ENCODE results near the gene ST6GALNAC3.

The ST6GALNAC3 gene

DNA sequence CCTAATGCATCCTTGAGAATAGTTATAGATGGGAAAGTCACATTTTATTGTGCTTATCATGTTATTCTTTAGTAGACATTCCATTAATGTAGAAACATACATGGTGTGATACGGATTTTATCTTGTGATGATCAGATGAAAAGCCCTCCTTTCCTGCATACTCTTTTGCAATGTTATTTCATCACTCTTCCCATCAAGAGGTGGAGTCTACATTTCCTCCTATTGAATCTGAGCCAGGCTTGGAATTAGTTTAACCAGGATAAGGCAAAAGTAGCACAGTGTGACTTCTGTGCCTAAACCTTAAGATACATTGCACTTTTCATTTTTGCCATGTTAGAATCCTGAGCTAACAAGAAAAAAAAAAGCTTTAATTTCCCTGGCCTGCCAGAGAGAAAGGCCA, 399.0 kb downstream of the ST6GALNAC3 start:
- TF ChIP-seq BHLHE40 (IDR thresholded peaks at IDR 0.05; ENCODE audit: borderline replicate concordance) (no peak), SUZ12 (IDR thresholded peaks at IDR 0.05) (no peak), ELF4 (IDR thresholded peaks at IDR 0.05) (no peak), FOXK2 (IDR thresholded peaks at IDR 0.05) (no peak), FOXM1 (IDR thresholded peaks at IDR 0.05; ENCODE audit: borderline replicate concordance) (no peak), TARDBP (IDR thresholded peaks at IDR 0.05) (no peak), NFRKB (IDR thresholded peaks at IDR 0.05) (no peak), HDGF (IDR thresholded peaks at IDR 0.05; ENCODE audit: borderline replicate concordance) (no peak), LEF1 (IDR thresholded peaks at IDR 0.05; ENCODE audit: borderline replicate concordance) (no peak), L3MBTL2 (conservative IDR thresholded peaks at IDR 0.05) (no peak), ZNF384 (IDR thresholded peaks at IDR 0.05) (no peak), FOXA1 (IDR thresholded peaks at IDR 0.05) (no peak), SP1 (IDR thresholded peaks at IDR 0.05) (no peak), CTBP1 (IDR thresholded peaks at IDR 0.05; ENCODE audit: borderline replicate concordance) (no peak)
- TF ChIP-seq, protein P1, sequence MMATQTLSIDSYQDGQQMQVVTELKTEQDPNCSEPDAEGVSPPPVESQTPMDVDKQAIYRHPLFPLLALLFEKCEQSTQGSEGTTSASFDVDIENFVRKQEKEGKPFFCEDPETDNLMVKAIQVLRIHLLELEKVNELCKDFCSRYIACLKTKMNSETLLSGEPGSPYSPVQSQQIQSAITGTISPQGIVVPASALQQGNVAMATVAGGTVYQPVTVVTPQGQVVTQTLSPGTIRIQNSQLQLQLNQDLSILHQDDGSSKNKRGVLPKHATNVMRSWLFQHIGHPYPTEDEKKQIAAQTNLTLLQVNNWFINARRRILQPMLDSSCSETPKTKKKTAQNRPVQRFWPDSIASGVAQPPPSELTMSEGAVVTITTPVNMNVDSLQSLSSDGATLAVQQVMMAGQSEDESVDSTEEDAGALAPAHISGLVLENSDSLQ (IDR thresholded peaks at IDR 0.05): no peak
- ChIA-PET POLR2A (no interaction called here), CTCF (no interaction called here)
- no peak for DNase-seq (ENCODE audit: extremely low spot score)

DNA sequence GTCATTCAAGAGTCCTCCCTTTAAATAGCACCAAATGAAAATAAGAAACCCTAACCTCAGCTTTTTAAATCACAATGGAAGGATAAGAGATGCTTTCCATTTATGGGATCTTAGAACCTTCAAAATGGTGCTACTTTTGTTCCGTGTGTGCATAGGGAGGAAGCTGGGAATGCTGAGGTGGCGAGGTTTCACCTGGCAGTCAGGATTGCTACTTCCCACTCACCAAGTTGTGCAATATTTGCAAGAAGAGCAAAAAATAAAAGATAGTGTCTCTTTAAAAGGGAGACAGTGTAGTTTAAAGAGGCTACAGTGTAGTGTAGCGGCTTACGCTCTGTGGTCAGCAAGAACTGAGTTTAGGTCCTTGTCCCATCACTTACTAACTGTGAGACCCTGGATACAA, 400.4 kb downstream of the ST6GALNAC3 start:
- ChIA-PET POLR2A (no interaction called here), CTCF (no interaction called here)
- no peak for DNase-seq (ENCODE audit: extremely low spot score)
- TF ChIP-seq ARNT (IDR thresholded peaks at IDR 0.05): no peak
- no peak for TF ChIP-seq FOXA1 (IDR thresholded peaks at IDR 0.05)
- no peak for TF ChIP-seq HDGF (IDR thresholded peaks at IDR 0.05; ENCODE audit: borderline replicate concordance)
- TF ChIP-seq TARDBP (IDR thresholded peaks at IDR 0.05): no peak
- TF ChIP-seq NFRKB (IDR thresholded peaks at IDR 0.05): no peak
- TF ChIP-seq BHLHE40 (IDR thresholded peaks at IDR 0.05; ENCODE audit: borderline replicate concordance): no peak
- no peak for TF ChIP-seq L3MBTL2 (conservative IDR thresholded peaks at IDR 0.05)
- no peak for TF ChIP-seq ELF4 (IDR thresholded peaks at IDR 0.05)
- TF ChIP-seq SP1 (IDR thresholded peaks at IDR 0.05): no peak
- TF ChIP-seq, protein P1 (IDR thresholded peaks at IDR 0.05): no peak
- TF ChIP-seq CTBP1 (IDR thresholded peaks at IDR 0.05; ENCODE audit: borderline replicate concordance): no peak
- no peak for TF ChIP-seq FOXM1 (IDR thresholded peaks at IDR 0.05; ENCODE audit: borderline replicate concordance)
- no peak for TF ChIP-seq SUZ12 (IDR thresholded peaks at IDR 0.05)
- no peak for TF ChIP-seq LEF1 (IDR thresholded peaks at IDR 0.05; ENCODE audit: borderline replicate concordance)
- TF ChIP-seq FOXK2 (IDR thresholded peaks at IDR 0.05): no peak
- no peak for TF ChIP-seq ZNF384 (IDR thresholded peaks at IDR 0.05)

DNA sequence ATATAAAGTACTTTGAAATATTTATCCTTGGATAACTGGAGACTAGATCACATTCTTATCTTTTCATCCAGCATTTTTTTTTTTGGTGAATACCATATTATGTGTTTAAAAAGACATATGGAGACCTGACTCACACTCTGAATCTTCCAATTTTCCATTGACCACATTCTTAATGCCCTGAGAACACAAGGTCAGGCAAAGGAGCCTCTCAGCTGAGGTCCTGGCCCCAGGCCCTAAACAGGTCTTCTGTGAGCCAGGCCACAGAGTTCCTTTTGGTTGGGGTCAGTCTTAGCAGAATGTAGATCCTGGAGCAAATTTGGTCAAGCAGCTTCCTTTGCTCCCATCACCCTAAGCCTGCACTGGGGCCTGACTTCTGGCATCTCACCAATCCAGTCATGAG, 402.6 kb downstream of the ST6GALNAC3 start:
- no peak for DNase-seq (ENCODE audit: extremely low spot score)
- ChIA-PET POLR2A (no interaction called here), CTCF (no interaction called here)
- TF ChIP-seq ARNT (IDR thresholded peaks at IDR 0.05): no peak
- TF ChIP-seq, protein P1 (IDR thresholded peaks at IDR 0.05): no peak
- no peak for TF ChIP-seq NFRKB (IDR thresholded peaks at IDR 0.05)

DNA sequence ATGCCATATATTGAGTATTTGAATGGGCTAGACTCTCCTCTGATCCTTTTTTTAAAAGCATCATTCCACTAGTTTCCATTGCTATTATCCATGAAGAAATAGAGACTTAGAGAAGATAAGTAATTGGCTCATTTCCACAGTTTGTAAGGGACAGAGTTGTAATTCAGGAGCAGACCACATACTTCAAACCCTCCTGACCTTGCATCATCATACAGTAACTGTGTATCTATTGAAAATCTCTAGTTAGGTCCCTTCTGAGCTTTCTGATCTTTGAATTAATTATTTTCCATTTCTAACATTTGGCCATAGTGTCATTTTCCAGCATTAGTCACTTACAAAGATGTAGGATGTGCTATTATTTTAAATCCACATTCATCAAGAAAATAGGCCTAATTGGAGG, 406.3 kb downstream of the ST6GALNAC3 start:
- CTCF ChIA-PET: no interaction called here
- no peak for DNase-seq (ENCODE audit: extremely low spot score)
- no peak for TF ChIP-seq L3MBTL2 (conservative IDR thresholded peaks at IDR 0.05)
- TF ChIP-seq SUZ12 (IDR thresholded peaks at IDR 0.05): no peak
- no peak for TF ChIP-seq LEF1 (IDR thresholded peaks at IDR 0.05; ENCODE audit: borderline replicate concordance)
- TF ChIP-seq ZNF384 (IDR thresholded peaks at IDR 0.05): no peak
- no peak for TF ChIP-seq HDGF (IDR thresholded peaks at IDR 0.05; ENCODE audit: borderline replicate concordance)

DNA sequence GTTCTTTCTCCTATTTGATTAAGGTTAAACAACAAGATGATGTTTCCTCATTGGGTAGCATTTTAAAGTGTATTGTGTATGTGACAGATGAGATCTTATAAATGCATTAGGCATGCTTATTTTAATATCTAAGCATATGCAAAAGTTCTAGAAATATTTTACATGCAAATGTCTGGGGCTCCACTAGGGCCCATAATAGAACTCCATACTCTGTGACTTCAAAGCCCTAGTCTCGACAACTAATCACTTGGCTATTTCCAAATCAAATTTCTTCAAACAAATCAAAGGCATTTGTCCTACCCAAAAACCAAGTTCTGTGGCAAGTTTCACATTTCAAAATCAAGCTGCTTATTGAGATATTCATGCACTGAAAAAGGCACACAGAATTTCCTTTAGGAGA, 407.1 kb downstream of the ST6GALNAC3 start:
- no peak for DNase-seq (ENCODE audit: extremely low spot score)
- ChIA-PET POLR2A (no interaction called here), CTCF (interaction anchor here (0.7 kb wide), 1 partner anchor 135 kb away, joined by 3 read pairs; no protein-coding TSS in a partner anchor)
- TF ChIP-seq, protein P1 (IDR thresholded peaks at IDR 0.05): no peak
- no peak for TF ChIP-seq FOXM1 (IDR thresholded peaks at IDR 0.05; ENCODE audit: borderline replicate concordance)
- TF ChIP-seq FOXK2 (IDR thresholded peaks at IDR 0.05): no peak
- no peak for TF ChIP-seq LEF1 (IDR thresholded peaks at IDR 0.05; ENCODE audit: borderline replicate concordance)
- no peak for TF ChIP-seq BHLHE40 (IDR thresholded peaks at IDR 0.05; ENCODE audit: borderline replicate concordance)
- no peak for TF ChIP-seq TARDBP (IDR thresholded peaks at IDR 0.05)
- TF ChIP-seq L3MBTL2 (conservative IDR thresholded peaks at IDR 0.05): no peak
- TF ChIP-seq CTBP1 (IDR thresholded peaks at IDR 0.05; ENCODE audit: borderline replicate concordance): no peak

More for the DNA sequence above, 406.3 kb downstream of the ST6GALNAC3 start:
- POLR2A ChIA-PET: no interaction called here

DNA sequence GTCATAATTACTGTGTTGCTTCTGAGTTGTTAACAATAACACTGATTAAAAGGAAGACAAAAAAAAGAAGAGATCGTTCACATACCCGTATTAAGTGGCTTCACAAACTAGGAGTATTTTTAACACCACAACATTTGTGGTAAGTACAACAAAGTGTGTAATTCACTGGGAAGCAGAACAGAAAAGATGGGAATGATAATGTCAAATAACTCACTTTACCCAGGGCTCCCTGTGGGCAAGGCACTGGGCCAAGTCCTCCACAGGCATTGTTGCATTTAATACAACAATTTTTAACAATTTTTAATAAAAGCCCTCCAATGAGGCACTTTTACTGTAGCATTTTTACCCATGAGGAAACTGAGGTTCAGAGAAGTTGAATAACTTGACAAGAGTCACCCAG, 407.7 kb downstream of the ST6GALNAC3 start:
- no peak for DNase-seq (ENCODE audit: extremely low spot score)
- CTCF ChIA-PET: no interaction called here
- no peak for TF ChIP-seq BHLHE40 (IDR thresholded peaks at IDR 0.05; ENCODE audit: borderline replicate concordance)
- TF ChIP-seq ELF4 (IDR thresholded peaks at IDR 0.05): no peak
- TF ChIP-seq L3MBTL2 (conservative IDR thresholded peaks at IDR 0.05): no peak
- no peak for TF ChIP-seq TARDBP (IDR thresholded peaks at IDR 0.05)
- TF ChIP-seq, protein P1 (IDR thresholded peaks at IDR 0.05): no peak
- TF ChIP-seq SP1 (IDR thresholded peaks at IDR 0.05): no peak
- no peak for TF ChIP-seq FOXK2 (IDR thresholded peaks at IDR 0.05)
- TF ChIP-seq NFRKB (IDR thresholded peaks at IDR 0.05): no peak
- no peak for TF ChIP-seq LEF1 (IDR thresholded peaks at IDR 0.05; ENCODE audit: borderline replicate concordance)
- no peak for TF ChIP-seq SUZ12 (IDR thresholded peaks at IDR 0.05)
- TF ChIP-seq CTBP1 (IDR thresholded peaks at IDR 0.05; ENCODE audit: borderline replicate concordance): no peak
- TF ChIP-seq ZNF384 (IDR thresholded peaks at IDR 0.05): no peak
- no peak for TF ChIP-seq FOXM1 (IDR thresholded peaks at IDR 0.05; ENCODE audit: borderline replicate concordance)
- POLR2A ChIA-PET: no interaction called here

Data from HEK293T (cell line).